Duodenal mucosa (tissue), 2 donors: Measurements from ENCODE around the gene RAB33B.
A peak's percentile ranks its signal among the peaks of the same experiment; 100 is the strongest.
"Not testable (repeated sequence)": the region's sequence is repeated elsewhere in the genome, so short reads cannot be mapped to it uniquely, and the experiment has no call there.

Source experiments
- H3K27ac ChIP-seq: one replicate; pipeline ENCODE4 v1.7.0; 2013; ENCODE audit warnings: low read depth, low read length
- H3K27me3 ChIP-seq, 2 donors: one replicate each; pipeline ENCODE4 v1.7.0; 2013; ENCODE audit warnings: low read length in 2 of 2, control low read depth in 1 of 2; ENCODE audit not compliant: insufficient read depth in 2 of 2, control insufficient read depth in 1 of 2
- H3K36me3 ChIP-seq, 2 donors: one replicate each; pipeline ENCODE4 v1.7.0; 2013; ENCODE audit warnings: low read length in 2 of 2, control low read depth in 1 of 2; ENCODE audit not compliant: insufficient read depth in 2 of 2, control insufficient read depth in 1 of 2
- H3K4me1 ChIP-seq, 2 donors: one replicate each; pipeline ENCODE4 v1.7.0; 2013; ENCODE audit warnings: low read length in 2 of 2, control low read depth in 1 of 2; ENCODE audit not compliant: insufficient read depth in 2 of 2, control insufficient read depth in 1 of 2
- H3K4me3 ChIP-seq, 2 donors: one replicate each; pipeline ENCODE4 v1.7.0; 2013; ENCODE audit warnings: low read length in 2 of 2, low read depth in 1 of 2
- H3K9ac ChIP-seq, 2 donors: one replicate each; pipeline ENCODE4 v1.7.0; 2013; ENCODE audit warnings: low read length in 2 of 2, low read depth in 1 of 2
- H3K9me3 ChIP-seq, 2 donors: one replicate each; pipeline ENCODE4 v1.7.0; 2013; ENCODE audit warnings: low read length in 2 of 2, control low read depth in 1 of 2; ENCODE audit not compliant: control insufficient read depth in 1 of 2

RAB33B gene

GRCh38 chr4:139454111-139455045 is at the start of gene RAB33B:
TSS of gene RAB33B (plus strand) at chr4:139454121. CDS start at chr4:139454196, 75 bp downstream.
- H3K4me1 ChIP-seq, result peaks cover 46 to 51% of the 10 kb centered on the region in 2 donors
- no peaks in the 10 kb centered on the region for H3K36me3 ChIP-seq
- H3K27me3 ChIP-seq, result no peaks in the 10 kb centered on the region
- peak within 1 kb of the TSS; percentile 98 to 99 for H3K9ac ChIP-seq
- H3K4me3 ChIP-seq, result peak within 1 kb of the TSS; percentile 97 to 100
- H3K9me3 ChIP-seq, result no peaks in the 10 kb centered on the region
- peak within 1 kb of the TSS; percentile 98 for H3K27ac ChIP-seq

- Histone ChIP-seq H3K27me3 (no peaks in the 10 kb centered on the region), H3K27ac (no peak overlapping the region), H3K9ac (no peak overlapping the region), H3K4me3 (no peak overlapping the region), H3K4me1 (no peaks in the 10 kb centered on the region), H3K36me3 (no peaks in the 10 kb centered on the region), H3K9me3 (no peaks in the 10 kb centered on the region)
Observed at GRCh38 chr4:139410312-139410711, 43.6 kb upstream of the RAB33B start.

- H3K27ac ChIP-seq, H3K4me3 ChIP-seq, H3K9me3 ChIP-seq, H3K27me3 ChIP-seq, H3K36me3 ChIP-seq, H3K4me1 ChIP-seq, H3K9ac ChIP-seq: not testable (repeated sequence)
Observed at GRCh38 chr4:139414671-139415210, 39.2 kb upstream of the RAB33B start.

GRCh38 chr4:139416073-139416673 is 37.7 kb upstream of the RAB33B start:
- Histone ChIP-seq H3K4me1 (peaks cover 3 to 4% of the 10 kb centered on the region in 2 donors), H3K4me3 (no peak overlapping the region), H3K36me3 (peaks cover 0 to 4% of the 10 kb centered on the region in 2 donors), H3K27ac (no peak overlapping the region), H3K27me3 (no peaks in the 10 kb centered on the region), H3K9me3 (peaks cover 0 to 2% of the 10 kb centered on the region in 2 donors), H3K9ac (no peak overlapping the region)

- Histone ChIP-seq H3K36me3 (peaks cover 0 to 4% of the 10 kb centered on the region in 2 donors), H3K27ac (no peak overlapping the region), H3K4me1 (peaks cover 3 to 4% of the 10 kb centered on the region in 2 donors), H3K4me3 (no peak overlapping the region), H3K27me3 (no peaks in the 10 kb centered on the region), H3K9ac (no peak overlapping the region), H3K9me3 (peaks cover 0 to 2% of the 10 kb centered on the region in 2 donors)
Observed at GRCh38 chr4:139419388-139419914, 34.5 kb upstream of the RAB33B start.

GRCh38 chr4:139420652-139421051 is 33.3 kb upstream of the RAB33B start:
- Histone ChIP-seq H3K9me3 (peaks cover 0 to 2% of the 10 kb centered on the region in 2 donors), H3K27me3 (no peaks in the 10 kb centered on the region), H3K36me3 (peaks cover 0 to 4% of the 10 kb centered on the region in 2 donors), H3K27ac (no peak overlapping the region), H3K4me1 (peaks cover 3 to 4% of the 10 kb centered on the region in 2 donors), H3K9ac (no peak overlapping the region), H3K4me3 (no peak overlapping the region)

- H3K36me3 ChIP-seq, result peaks cover 0 to 4% of the 10 kb centered on the region in 2 donors
- no peak overlapping the region for H3K9ac ChIP-seq
- no peaks in the 10 kb centered on the region for H3K4me1 ChIP-seq
- H3K9me3 ChIP-seq, result peaks cover 0 to 6% of the 10 kb centered on the region in 2 donors
- no peak overlapping the region for H3K27ac ChIP-seq
- no peaks in the 10 kb centered on the region for H3K27me3 ChIP-seq
- no peak overlapping the region for H3K4me3 ChIP-seq
Observed at GRCh38 chr4:139436122-139436521, 17.8 kb upstream of the RAB33B start.

- Histone ChIP-seq H3K4me1 (no peaks in the 10 kb centered on the region), H3K27me3 (no peaks in the 10 kb centered on the region), H3K36me3 (peaks cover 0 to 4% of the 10 kb centered on the region in 2 donors), H3K9me3 (peaks cover 0 to 6% of the 10 kb centered on the region in 2 donors), H3K27ac (no peak overlapping the region), H3K9ac (no peak overlapping the region), H3K4me3 (no peak overlapping the region)
Observed at GRCh38 chr4:139438141-139438540, 15.8 kb upstream of the RAB33B start.

GRCh38 chr4:139441029-139441428 is 12.9 kb upstream of the RAB33B start:
- Histone ChIP-seq H3K4me3 (no peak overlapping the region), H3K4me1 (no peaks in the 10 kb centered on the region), H3K36me3 (peaks cover 0 to 4% of the 10 kb centered on the region in 2 donors), H3K27ac (no peak overlapping the region), H3K27me3 (no peaks in the 10 kb centered on the region), H3K9ac (no peak overlapping the region), H3K9me3 (peaks cover 0 to 6% of the 10 kb centered on the region in 2 donors)

GRCh38 chr4:139443661-139444060 is 10.3 kb upstream of the RAB33B start:
- no peaks in the 10 kb centered on the region for H3K4me1 ChIP-seq
- no peak overlapping the region for H3K9ac ChIP-seq
- H3K4me3 ChIP-seq, result no peak overlapping the region
- H3K27ac ChIP-seq, result no peak overlapping the region
- peaks cover 0 to 2% of the 10 kb centered on the region in 2 donors for H3K9me3 ChIP-seq
- H3K36me3 ChIP-seq, result peaks cover 0 to 4% of the 10 kb centered on the region in 2 donors
- H3K27me3 ChIP-seq, result no peaks in the 10 kb centered on the region
